GM21447 (cell line): ENCODE data around the gene PSMD8.
"Not testable (repeated sequence)": the region's sequence is repeated elsewhere in the genome, so short reads cannot be mapped to it uniquely, and the experiment has no call there.

Experiments
- ATAC-seq: cut with Tn5 transposase; IDR thresholded peaks from one replicate; pipeline ENCODE4 v1.9.1; 2021; ENCODE audit not compliant: unreplicated experiment

Gene PSMD8

GRCh38 chr19:38361633-38362075, 12.7 kb upstream of the PSMD8 start:
- ATAC-seq: peak; percentile 55

GRCh38 chr19:38362076-38362945, 12.1 kb upstream of the PSMD8 start:
- peak; percentile 46 for ATAC-seq

GRCh38 chr19:38362946-38363688, 11.3 kb upstream of the PSMD8 start:
- not testable (repeated sequence) for ATAC-seq

GRCh38 chr19:38367041-38367440, 7.3 kb upstream of the PSMD8 start:
- no peak for ATAC-seq

- no peak for ATAC-seq
Measured at GRCh38 chr19:38369584-38369983, 4.8 kb upstream of the PSMD8 start.

- ATAC-seq: no peak
Measured at GRCh38 chr19:38370299-38370698, 4.1 kb upstream of the PSMD8 start.

GRCh38 chr19:38371081-38371480, 3.3 kb upstream of the PSMD8 start:
- no peak for ATAC-seq

GRCh38 chr19:38373907-38374331, 452 bp upstream of the PSMD8 start:
- ATAC-seq: no peak

- ATAC-seq: peak; percentile 5
Measured at GRCh38 chr19:38375098-38375493, 725 bp downstream of the PSMD8 start.

GRCh38 chr19:38375748-38376147, 1.4 kb downstream of the PSMD8 start:
- ATAC-seq: no peak

GRCh38 chr19:38376576-38376975, 2.2 kb downstream of the PSMD8 start:
- no peak for ATAC-seq

- ATAC-seq: no peak
Measured at GRCh38 chr19:38377052-38377451, 2.7 kb downstream of the PSMD8 start.

GRCh38 chr19:38378866-38379265, 4.5 kb downstream of the PSMD8 start:
- no peak for ATAC-seq

GRCh38 chr19:38381138-38381537, 6.8 kb downstream of the PSMD8 start:
- ATAC-seq: no peak

GRCh38 chr19:38383184-38383583, 8.8 kb downstream of the PSMD8 start:
- no peak for ATAC-seq

- no peak for ATAC-seq
Measured at GRCh38 chr19:38383743-38384142, 9.4 kb downstream of the PSMD8 start.

GRCh38 chr19:38384209-38385027, 10.0 kb downstream of the PSMD8 start:
- no peak for ATAC-seq

GRCh38 chr19:38385057-38385803, 10.9 kb downstream of the PSMD8 start:
- no peak for ATAC-seq

- ATAC-seq: no peak
Measured at GRCh38 chr19:38385804-38386257, 11.5 kb downstream of the PSMD8 start.

- no peak for ATAC-seq
Measured at GRCh38 chr19:38386300-38386970, 12.1 kb downstream of the PSMD8 start.
